Measurements from ENCODE around the gene SLN.
"Not testable (repeated sequence)": the region's sequence is repeated elsewhere in the genome, so short reads cannot be mapped to it uniquely, and the experiment has no call there.

The SLN gene

GRCh38 chr11:107711861-107712755 lies at the start of gene SLN:
SLN (minus strand) TSS chr11:107712056.
- no peak for DNase-seq

GRCh38 chr11:107758719-107759355 lies 47.0 kb upstream of the SLN start:
- not testable (repeated sequence) for DNase-seq

- no peak for DNase-seq
Observed at GRCh38 chr11:107757661-107758060, 45.8 kb upstream of the SLN start.

- DNase-seq, result no peak
Observed at GRCh38 chr11:107756553-107756952, 44.7 kb upstream of the SLN start.

- no peak for DNase-seq
Observed at GRCh38 chr11:107752949-107753822, 41.3 kb upstream of the SLN start.

- DNase-seq, result no peak
Observed at GRCh38 chr11:107752508-107752907, 40.7 kb upstream of the SLN start.

- no peak for DNase-seq
Observed at GRCh38 chr11:107751082-107751481, 39.2 kb upstream of the SLN start.

- DNase-seq, result no peak
Observed at GRCh38 chr11:107750313-107750712, 38.5 kb upstream of the SLN start.

GRCh38 chr11:107747622-107748021 lies 35.8 kb upstream of the SLN start:
- no peak for DNase-seq

- no peak for DNase-seq
Observed at GRCh38 chr11:107744736-107745135, 32.9 kb upstream of the SLN start.

GRCh38 chr11:107743191-107743590 lies 31.3 kb upstream of the SLN start:
- no peak for DNase-seq

GRCh38 chr11:107741044-107741823 lies 29.4 kb upstream of the SLN start:
- no peak for DNase-seq

- DNase-seq, result no peak
Observed at GRCh38 chr11:107740271-107740670, 28.4 kb upstream of the SLN start.

- DNase-seq, result no peak
Observed at GRCh38 chr11:107736546-107736945, 24.7 kb upstream of the SLN start.

GRCh38 chr11:107733518-107733917 lies 21.7 kb upstream of the SLN start:
- no peak for DNase-seq

- no peak for DNase-seq
Observed at GRCh38 chr11:107732689-107733051, 20.8 kb upstream of the SLN start.

- DNase-seq, result no peak
Observed at GRCh38 chr11:107731941-107732688, 20.3 kb upstream of the SLN start.

GRCh38 chr11:107722662-107723061 lies 10.8 kb upstream of the SLN start:
- DNase-seq, result no peak

- no peak for DNase-seq
Observed at GRCh38 chr11:107721207-107721606, 9.4 kb upstream of the SLN start.

- no peak for DNase-seq
Observed at GRCh38 chr11:107720303-107720774, 8.5 kb upstream of the SLN start.

GRCh38 chr11:107719557-107720302 lies 7.9 kb upstream of the SLN start:
- no peak for DNase-seq

All from stimulated activated naive CD4-positive, alpha-beta T cell (primary cell).